NT2/D1 (cell line): Measurements from ENCODE around the gene C2orf72.

ENCODE experiments used
- DNase-seq: peaks from one replicate; pipeline ENCODE4 v3.0.0-alpha.2; 2011; ENCODE audit warnings: low read depth, low spot score
- H3K27me3 ChIP-seq: 2 replicates; pipeline ENCODE4 v1.6.0; 2011; ENCODE audit warnings: mild to moderate bottlenecking; ENCODE audit not compliant: insufficient read length, insufficient read depth
- H3K36me3 ChIP-seq: 2 replicates; pipeline ENCODE4 v1.6.1; 2011; ENCODE audit warnings: mild to moderate bottlenecking, low read length, mixed read lengths; ENCODE audit not compliant: insufficient read depth, insufficient read length
- H3K4me1 ChIP-seq: 2 replicates; pipeline ENCODE4 v1.5.1; 2011; ENCODE audit not compliant: insufficient read depth, insufficient read length
- H3K4me3 ChIP-seq: 2 replicates; pipeline ENCODE4 v1.5.1; 2011; ENCODE audit warnings: low read depth; ENCODE audit not compliant: insufficient read length
- H3K9ac ChIP-seq: 2 replicates; pipeline ENCODE4 v1.6.0; 2011; ENCODE audit warnings: low read depth; ENCODE audit not compliant: insufficient read length
- H3K9me3 ChIP-seq: 2 replicates; pipeline ENCODE4 v1.5.1; 2011; ENCODE audit warnings: mild to moderate bottlenecking, low read length; ENCODE audit not compliant: insufficient read depth
- SUZ12 ChIP-seq: IDR thresholded peaks from 2 replicates; pipeline ENCODE4 v1.6.1; 2011; ENCODE audit not compliant: insufficient read length, insufficient read depth; ENCODE audit errors: extremely low read depth
- YY1 ChIP-seq: IDR thresholded peaks from 2 replicates; pipeline ENCODE4 v1.6.1; 2011; ENCODE audit not compliant: insufficient read length, insufficient read depth
- ZNF274 ChIP-seq: IDR thresholded peaks from 2 replicates; pipeline ENCODE4 v1.6.1; 2011; ENCODE audit warnings: mild to moderate bottlenecking, low read depth, low read length

The C2orf72 gene

DNA sequence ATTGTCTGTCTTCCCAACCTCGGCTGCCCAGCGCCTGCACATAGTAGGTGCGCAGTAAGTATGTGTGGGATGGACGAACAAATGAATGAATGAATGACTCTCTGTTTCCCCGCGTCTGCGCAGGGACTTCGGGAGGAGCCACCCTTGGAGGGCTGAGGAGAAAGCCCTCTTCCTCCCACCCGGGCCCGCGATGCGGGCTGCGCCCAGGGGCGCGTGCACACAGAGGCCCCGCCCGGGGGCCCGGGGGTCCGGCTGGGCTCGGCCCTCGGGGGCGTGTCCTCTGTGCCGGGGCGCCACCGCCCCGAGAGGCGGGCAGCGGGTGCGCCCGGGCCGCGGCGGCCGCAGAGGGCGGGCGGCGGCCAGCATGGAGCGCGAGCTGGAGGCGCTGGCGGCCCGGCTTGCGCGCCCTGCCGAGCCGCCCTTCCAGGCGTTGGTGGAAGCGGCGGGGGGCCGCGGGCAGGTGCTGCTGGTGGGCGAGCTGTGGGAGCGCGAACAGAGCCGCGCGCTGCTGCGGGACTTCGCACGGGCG is at the start of gene C2orf72:
Gene C2orf72 (plus strand): TSS at position 322 of the 529 bp plus-strand sequence. CDS start 43 bp downstream, at position 365.
- Histone ChIP-seq H3K27me3 (peaks cover 34% of the 10 kb centered on the region), H3K4me3 (peak within 1 kb of the TSS; percentile 61), H3K36me3 (peaks cover 10% of the 10 kb centered on the region), H3K9ac (peak within 1 kb of the TSS; percentile 83), H3K4me1 (peaks cover 2% of the 10 kb centered on the region), H3K9me3 (no peaks in the 10 kb centered on the region)
- TF ChIP-seq ZNF274 (no peak), SUZ12 (no peak), YY1 (no peak)
- DNase-seq, result no peak

DNA sequence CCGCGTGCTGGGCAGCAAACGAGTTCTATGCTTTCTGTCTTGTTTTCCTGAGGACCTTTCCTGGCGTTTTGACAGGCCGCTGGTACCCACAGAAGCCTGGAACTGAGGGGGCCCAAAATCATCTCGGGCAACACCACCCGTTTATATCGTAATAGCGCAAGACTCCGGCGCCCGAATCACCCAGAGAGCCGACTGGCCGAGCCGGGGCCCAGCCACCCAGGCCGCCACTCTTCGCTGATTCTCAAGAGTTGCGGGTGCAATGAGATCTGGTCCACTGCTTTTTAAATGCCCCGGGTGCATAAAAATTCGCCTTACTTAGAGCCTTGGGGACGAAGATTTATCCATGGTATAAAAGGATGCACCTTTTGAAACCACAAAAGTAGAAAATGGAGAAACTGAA is 47.6 kb upstream of the C2orf72 start:
- H3K4me1 ChIP-seq, result peaks cover 5% of the 10 kb centered on the region
- TF ChIP-seq SUZ12, result no peak
- TF ChIP-seq ZNF274, result no peak
- no peak for TF ChIP-seq YY1

DNA sequence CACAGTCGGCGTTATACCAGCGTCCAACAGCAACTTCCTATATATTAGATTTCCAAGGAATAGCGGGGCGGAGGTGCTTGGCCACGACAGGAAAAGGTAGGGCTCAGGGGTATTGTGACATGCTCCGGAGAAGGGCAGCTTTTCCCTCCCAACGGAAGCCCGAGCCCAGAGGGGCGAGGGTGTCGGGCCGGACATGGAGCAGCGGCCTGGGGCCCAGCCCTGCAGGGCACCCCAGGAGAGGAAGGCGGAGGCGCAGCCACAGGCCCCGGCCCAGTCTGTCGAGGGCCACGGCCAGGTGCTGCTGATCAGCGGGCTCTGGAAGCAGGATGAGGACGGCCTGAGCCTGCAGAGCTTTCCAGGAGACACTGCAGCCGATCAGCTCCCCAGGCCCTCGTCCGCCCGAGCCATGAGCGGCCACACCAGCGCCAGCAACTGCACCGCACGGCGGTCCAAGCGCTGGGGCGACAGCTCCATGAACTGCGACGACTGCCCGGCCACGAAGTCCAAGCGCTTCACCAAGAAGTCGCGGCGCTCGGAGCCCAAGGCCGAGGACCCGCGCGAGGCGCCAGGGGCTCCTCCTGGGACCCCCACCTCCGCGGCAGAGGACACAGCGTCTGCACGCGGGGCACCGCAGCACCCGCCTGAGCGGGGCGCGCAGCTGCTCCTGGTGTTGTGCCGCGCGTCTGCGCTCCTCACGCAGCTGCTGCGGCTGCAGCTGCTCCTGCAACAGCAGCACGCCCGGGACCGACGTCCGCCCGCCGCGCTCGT is 47.0 kb upstream of the C2orf72 start:
- H3K36me3 ChIP-seq, result no peaks in the 10 kb centered on the region
- H3K9me3 ChIP-seq, result no peaks in the 10 kb centered on the region
- no peak overlapping the region for H3K4me3 ChIP-seq
- TF ChIP-seq SUZ12 (no peak), ZNF274 (no peak), YY1 (no peak)
- no peak overlapping the region for H3K9ac ChIP-seq
- H3K27me3 ChIP-seq, result no peaks in the 10 kb centered on the region
- peaks cover 4% of the 10 kb centered on the region for H3K4me1 ChIP-seq
- DNase-seq, result no peak

More for the DNA sequence above, 47.6 kb upstream of the C2orf72 start:
- no peaks in the 10 kb centered on the region for H3K9me3 ChIP-seq
- no peaks in the 10 kb centered on the region for H3K27me3 ChIP-seq
- H3K9ac ChIP-seq, result no peak overlapping the region
- no peak for DNase-seq
- H3K4me3 ChIP-seq, result no peak overlapping the region
- H3K36me3 ChIP-seq, result no peaks in the 10 kb centered on the region

DNA sequence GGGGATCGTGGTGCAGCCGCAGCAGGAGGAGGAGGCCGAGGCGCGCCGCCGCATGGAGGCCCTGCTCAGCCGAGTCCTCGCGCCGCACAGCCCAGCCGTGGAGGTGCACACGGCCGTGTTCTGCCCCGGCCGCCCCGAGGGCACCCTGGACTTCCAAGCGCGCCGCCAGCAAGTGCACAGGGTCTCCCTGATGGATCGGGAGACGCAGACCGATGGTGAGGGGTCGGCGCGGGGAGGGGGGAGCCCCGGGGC is 46.5 kb upstream of the C2orf72 start:
- no peaks in the 10 kb centered on the region for H3K4me1 ChIP-seq
- no peak for DNase-seq
- H3K9me3 ChIP-seq, result no peaks in the 10 kb centered on the region
- TF ChIP-seq SUZ12 (no peak), ZNF274 (no peak), YY1 (no peak)
- H3K9ac ChIP-seq, result no peak overlapping the region
- H3K27me3 ChIP-seq, result no peaks in the 10 kb centered on the region
- no peaks in the 10 kb centered on the region for H3K36me3 ChIP-seq
- H3K4me3 ChIP-seq, result no peak overlapping the region

DNA sequence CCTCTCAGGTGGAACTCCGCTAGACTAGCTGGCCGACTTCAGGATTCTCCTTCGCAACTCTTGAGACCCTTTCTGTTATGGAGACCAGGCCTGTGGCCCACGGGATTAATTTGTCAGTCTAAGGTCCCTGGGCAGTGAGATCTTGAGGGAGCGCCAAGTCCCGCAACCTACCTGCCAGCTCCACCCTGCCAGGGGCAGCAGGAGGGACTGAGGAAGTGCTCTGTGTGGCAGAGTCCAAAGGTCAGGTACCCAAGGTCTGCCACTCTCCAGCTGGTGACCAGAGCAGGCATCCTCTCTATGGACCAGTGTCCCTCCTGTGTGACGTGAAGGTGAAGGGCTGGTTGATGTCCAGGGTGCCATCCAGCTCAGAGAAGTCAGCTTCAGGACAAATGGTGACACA is 45.7 kb upstream of the C2orf72 start:
- no peak overlapping the region for H3K4me3 ChIP-seq
- no peak for DNase-seq

DNA sequence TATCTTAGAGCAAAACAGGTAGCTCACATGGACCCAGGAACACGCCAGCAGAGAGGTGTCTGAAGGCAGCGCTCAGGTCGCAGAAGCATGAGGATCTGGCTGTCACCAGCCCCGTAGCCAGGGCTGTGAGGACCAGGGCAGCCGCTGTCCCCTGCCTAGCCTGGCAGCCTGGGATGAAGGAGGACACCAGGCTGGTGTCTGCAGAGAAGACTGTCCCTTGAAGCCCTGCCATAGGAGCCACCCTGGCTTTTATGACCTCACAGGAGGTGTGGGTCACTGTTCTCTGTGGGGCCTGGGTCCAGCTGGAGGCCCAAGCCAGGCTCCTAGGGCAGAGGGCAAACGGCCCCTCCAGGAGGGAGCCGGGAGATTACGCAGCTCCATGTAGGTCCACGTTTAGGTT is 41.5 kb upstream of the C2orf72 start, which contains the start of gene SPATA3:
Gene SPATA3 (plus strand): TSS at position 301 of the 400 bp plus-strand sequence. CDS start 113 bp downstream, outside the sequence.
- Histone ChIP-seq H3K27me3 (no peaks in the 10 kb centered on the region), H3K9ac (no peak within 1 kb of the TSS), H3K4me1 (no peaks in the 10 kb centered on the region), H3K4me3 (no peak within 1 kb of the TSS), H3K9me3 (no peaks in the 10 kb centered on the region), H3K36me3 (no peaks in the 10 kb centered on the region)
- no peak for TF ChIP-seq YY1
- TF ChIP-seq SUZ12, result no peak
- TF ChIP-seq ZNF274, result no peak
- no peak for DNase-seq

More for the DNA sequence above, 45.7 kb upstream of the C2orf72 start:
- TF ChIP-seq ZNF274, result no peak
- no peak for TF ChIP-seq SUZ12
- Histone ChIP-seq H3K27me3 (no peaks in the 10 kb centered on the region), H3K36me3 (no peaks in the 10 kb centered on the region), H3K9me3 (no peaks in the 10 kb centered on the region), H3K4me1 (no peaks in the 10 kb centered on the region), H3K9ac (no peak overlapping the region)

DNA sequence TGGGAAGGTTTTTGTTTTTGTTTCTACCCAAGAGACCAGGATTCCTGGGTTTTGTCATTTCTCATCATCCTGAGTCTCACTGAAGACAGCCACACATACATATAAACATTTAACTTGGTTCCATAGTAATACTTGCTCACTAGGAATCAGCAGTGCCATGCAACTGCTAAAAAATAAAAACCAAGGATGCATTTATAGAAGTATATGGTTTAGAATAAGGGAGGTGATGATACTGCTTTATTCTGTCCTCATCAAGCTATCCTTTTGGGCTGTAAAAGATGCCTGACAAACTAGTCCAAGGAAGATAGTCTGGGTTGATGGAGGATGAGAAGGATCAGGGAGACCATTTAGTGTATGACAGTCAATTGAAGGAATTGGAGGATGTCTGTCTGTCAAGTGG is 40.7 kb upstream of the C2orf72 start:
- no peak overlapping the region for H3K9ac ChIP-seq
- DNase-seq, result no peak
- no peaks in the 10 kb centered on the region for H3K36me3 ChIP-seq
- no peaks in the 10 kb centered on the region for H3K9me3 ChIP-seq
- H3K27me3 ChIP-seq, result no peaks in the 10 kb centered on the region
- TF ChIP-seq SUZ12 (no peak), YY1 (no peak), ZNF274 (no peak)
- H3K4me3 ChIP-seq, result no peak overlapping the region
- no peaks in the 10 kb centered on the region for H3K4me1 ChIP-seq
